ENCODE data around the gene ANK3.
A peak's percentile ranks its signal among the peaks of the same experiment; 100 is the strongest.
"Not testable (repeated sequence)": the region's sequence is repeated elsewhere in the genome, so short reads cannot be mapped to it uniquely, and the experiment has no call there.

ANK3 gene

GRCh38 chr10:60050366-60050765 is 339.3 kb downstream of the ANK3 start:
- no peak for DNase-seq

GRCh38 chr10:60048091-60048501 is 341.6 kb downstream of the ANK3 start:
- DNase-seq = no peak

- no peak for DNase-seq
Observed at GRCh38 chr10:60045571-60045970, 344.1 kb downstream of the ANK3 start.

GRCh38 chr10:60044971-60045370 is 344.7 kb downstream of the ANK3 start:
- DNase-seq = no peak

GRCh38 chr10:60044242-60044641 is 345.4 kb downstream of the ANK3 start:
- DNase-seq = no peak

GRCh38 chr10:60043561-60044241 is 346.0 kb downstream of the ANK3 start:
- no peak for DNase-seq

- DNase-seq = no peak
Observed at GRCh38 chr10:60042914-60043313, 346.8 kb downstream of the ANK3 start.

- DNase-seq = no peak
Observed at GRCh38 chr10:60042262-60042661, 347.4 kb downstream of the ANK3 start.

- no peak for DNase-seq
Observed at GRCh38 chr10:60041489-60042133, 348.1 kb downstream of the ANK3 start.

- no peak for DNase-seq
Observed at GRCh38 chr10:60040014-60040662, 349.5 kb downstream of the ANK3 start.

GRCh38 chr10:60035984-60036383 is 353.7 kb downstream of the ANK3 start:
- no peak for DNase-seq

- not testable (repeated sequence) for DNase-seq
Observed at GRCh38 chr10:60035375-60035774, 354.3 kb downstream of the ANK3 start.

- DNase-seq = peak; percentile 53
Observed at GRCh38 chr10:60032723-60033122, 357.0 kb downstream of the ANK3 start.

GRCh38 chr10:60031664-60032063 is 358.0 kb downstream of the ANK3 start:
- no peak for DNase-seq

- DNase-seq = no peak
Observed at GRCh38 chr10:60031183-60031582, 358.5 kb downstream of the ANK3 start.

GRCh38 chr10:60029475-60029874 is 360.2 kb downstream of the ANK3 start:
- no peak for DNase-seq

- no peak for DNase-seq
Observed at GRCh38 chr10:60028081-60028480, 361.6 kb downstream of the ANK3 start.

- DNase-seq = no peak
Observed at GRCh38 chr10:60025279-60025678, 364.4 kb downstream of the ANK3 start.

- no peak for DNase-seq
Observed at GRCh38 chr10:60024506-60024905, 365.2 kb downstream of the ANK3 start.

- DNase-seq = no peak
Observed at GRCh38 chr10:60023155-60023877, 366.4 kb downstream of the ANK3 start.

GRCh38 chr10:60021361-60021760 is 368.3 kb downstream of the ANK3 start:
- DNase-seq = no peak

- DNase-seq = no peak
Observed at GRCh38 chr10:60016794-60017193, 372.9 kb downstream of the ANK3 start.

- DNase-seq = no peak
Observed at GRCh38 chr10:60009710-60010383, 379.8 kb downstream of the ANK3 start.
